H1 (cell line): ENCODE measurements around the gene SLC35B1. TPM values are rescaled to one million over a fixed set of nuclear protein-coding genes. Genes with fewer than 3 reads are reported as not detected.

ENCODE experiments used
- CTCF ChIA-PET: fragments of 300-600 bp; sonication (Branson Sonifier 250); formaldehyde crosslinking; loops from one replicate; lab custom pipeline; 2021; ENCODE audit not compliant: partially characterized antibody; lab: Charles Lee
- POLR2A ChIA-PET: fragments of 300-600 bp; sonication (Branson Sonifier 250); formaldehyde crosslinking; loops from one replicate; lab custom pipeline; 2021; ENCODE audit warnings: inconsistent platforms; ENCODE audit not compliant: partially characterized antibody; lab: Charles Lee
- DNase-seq, 2 experiments: peaks; one replicate each; pipeline versions ENCODE4 v3.0.0 to v3.0.0-alpha.2; 2010 to 2022; ENCODE audit warnings: low spot score in 2 of 2, low read depth in 1 of 2, mixed read lengths in 1 of 2
- FAIRE-seq: peaks from 2 replicates; lab custom pipeline; 2011; peaks lifted over from hg19 to GRCh38; lab: Jason Lieb, UNC
- H2AFZ ChIP-seq: 2 replicates; pipeline ENCODE4 v1.8.1; 2012; ENCODE audit warnings: low read length, inconsistent platforms
- H2AK5ac ChIP-seq: 2 replicates; pipeline ENCODE4 v1.6.1; 2013; ENCODE audit warnings: low read depth, low read length
- H2BK120ac ChIP-seq: replicated peaks from 2 replicates; pipeline ENCODE3; 2013; ENCODE audit warnings: low read depth, low read length, inconsistent platforms
- H2BK12ac ChIP-seq: 2 replicates; pipeline ENCODE4 v1.6.1; 2013; ENCODE audit warnings: low read depth, low read length
- H2BK15ac ChIP-seq: 2 replicates; pipeline ENCODE4 v1.6.1; 2013; ENCODE audit warnings: low read length
- H2BK20ac ChIP-seq: 2 replicates; pipeline ENCODE4 v1.6.1; 2013; ENCODE audit warnings: low read length
- H2BK5ac ChIP-seq: 2 replicates; pipeline ENCODE4 v1.6.1; 2013; ENCODE audit warnings: low read depth, low read length
- H3K14ac ChIP-seq: 2 replicates; pipeline ENCODE4 v1.6.1; 2013; ENCODE audit warnings: inconsistent platforms; ENCODE audit not compliant: insufficient read length
- H3K18ac ChIP-seq: 2 replicates; pipeline ENCODE4 v1.6.1; 2013; ENCODE audit warnings: low read length; ENCODE audit errors: extremely low read depth
- H3K23ac ChIP-seq: 2 replicates; pipeline ENCODE4 v1.6.1; 2013; ENCODE audit warnings: inconsistent platforms; ENCODE audit not compliant: insufficient read length
- H3K23me2 ChIP-seq: 2 replicates; pipeline ENCODE4 v1.6.1; 2013; ENCODE audit warnings: low read depth, low read length
- H3K27ac ChIP-seq: 2 replicates; pipeline ENCODE4 v1.6.1; 2011; ENCODE audit warnings: low read depth, low read length, inconsistent platforms
- H3K27me3 ChIP-seq, 4 experiments: replicated peaks in 1 of 4; 1 replicate in 1 of 4; 2 replicates in 3 of 4; pipeline versions ENCODE4 v1.6.1 to v1.8.1; 2011 to 2013; ENCODE audit warnings: low read length in 3 of 4, mild to moderate bottlenecking in 3 of 4, inconsistent platforms in 2 of 4, mixed read lengths in 2 of 4, moderate library complexity in 1 of 4; ENCODE audit not compliant: control insufficient read depth in 3 of 4, insufficient read depth in 3 of 4; ENCODE audit errors: extremely low read depth in 1 of 4
- H3K36me3 ChIP-seq, 4 experiments: 2 replicates each; pipeline versions ENCODE4 v1.6.1 to v1.8.1; 2011 to 2013; ENCODE audit warnings: mild to moderate bottlenecking in 4 of 4, low read length in 3 of 4, moderate library complexity in 2 of 4, control low read depth in 1 of 4, inconsistent platforms in 1 of 4; ENCODE audit not compliant: insufficient read depth in 4 of 4, control insufficient read depth in 2 of 4
- H3K4ac ChIP-seq: replicated peaks from 2 replicates; pipeline ENCODE3; 2013; ENCODE audit warnings: low read length, low read depth, mixed read lengths, inconsistent platforms; ENCODE audit not compliant: insufficient read length
- H3K4me1 ChIP-seq, 4 experiments: replicated peaks in 1 of 4; 1 replicate in 1 of 4; 2 replicates in 3 of 4; pipeline versions ENCODE4 v1.6.1 to v1.8.1; 2011 to 2013; ENCODE audit warnings: low read length in 3 of 4, inconsistent platforms in 2 of 4, mixed read lengths in 1 of 4; ENCODE audit not compliant: insufficient read depth in 4 of 4, control insufficient read depth in 3 of 4
- H3K4me2 ChIP-seq, 2 experiments: 2 replicates each; pipeline versions ENCODE4 v1.6.1 to v1.8.1; 2011 to 2013; ENCODE audit warnings: low read depth in 2 of 2, low read length in 2 of 2, control low read depth in 1 of 2, inconsistent platforms in 1 of 2, mild to moderate bottlenecking in 1 of 2; ENCODE audit not compliant: insufficient read depth in 1 of 2
- H3K4me3 ChIP-seq, 4 experiments: fragments of 200-600, 300-600 bp in 1 of 4; sonication (generic), shearing (Covaris generic), sonication (Bioruptor Twin) in 1 of 4; 2 replicates each; pipeline versions ENCODE4 v1.5.1 to v1.8.1; 2011 to 2016; ENCODE audit warnings: low read length in 4 of 4, low read depth in 3 of 4, control low read depth in 2 of 4, inconsistent platforms in 2 of 4, mild to moderate bottlenecking in 2 of 4, mixed read lengths in 1 of 4, moderate library complexity in 1 of 4; ENCODE audit not compliant: insufficient read depth in 2 of 4; ENCODE audit errors: extremely low read depth in 1 of 4
- H3K56ac ChIP-seq: replicated peaks from 2 replicates; pipeline ENCODE3; 2013; ENCODE audit warnings: low read depth, mild to moderate bottlenecking, mixed read lengths, low read length, inconsistent platforms; ENCODE audit not compliant: insufficient read length
- H3K79me1 ChIP-seq: 2 replicates; pipeline ENCODE4 v1.6.1; 2013; ENCODE audit warnings: low read depth, low read length, control low read depth
- H3K79me2 ChIP-seq, 2 experiments: 2 replicates each; pipeline versions ENCODE4 v1.6.1 to v1.8.1; 2012 to 2013; ENCODE audit warnings: low read length in 2 of 2, mild to moderate bottlenecking in 2 of 2, inconsistent platforms in 1 of 2; ENCODE audit not compliant: insufficient read depth in 2 of 2, control insufficient read depth in 1 of 2
- H3K9ac ChIP-seq, 4 experiments: replicated peaks in 1 of 4; 1 replicate in 1 of 4; 2 replicates in 3 of 4; pipeline versions ENCODE4 v1.6.1 to v1.8.1; 2011 to 2013; ENCODE audit warnings: low read depth in 3 of 4, low read length in 3 of 4, control low read depth in 2 of 4, mild to moderate bottlenecking in 2 of 4, moderate library complexity in 2 of 4, inconsistent platforms in 1 of 4; ENCODE audit errors: extremely low read depth in 1 of 4
- H3K9me3 ChIP-seq, 2 experiments: 2 replicates each; pipeline versions ENCODE4 v1.6.1 to v1.8.1; 2012 to 2013; ENCODE audit warnings: mild to moderate bottlenecking in 2 of 2, moderate library complexity in 2 of 2, control low read depth in 1 of 2, inconsistent platforms in 1 of 2, low read depth in 1 of 2, low read length in 1 of 2, mixed read lengths in 1 of 2; ENCODE audit not compliant: insufficient read depth in 2 of 2
- H4K20me1 ChIP-seq, 2 experiments: replicated peaks in 1 of 2; 2 replicates each; pipeline versions ENCODE3 to v1.8.1; 2011 to 2013; ENCODE audit warnings: inconsistent platforms in 2 of 2, low read length in 2 of 2, mild to moderate bottlenecking in 1 of 2; ENCODE audit not compliant: insufficient read depth in 2 of 2, control insufficient read depth in 1 of 2
- H4K5ac ChIP-seq: 2 replicates; pipeline ENCODE4 v1.6.1; 2013; ENCODE audit warnings: low read length, low read depth, mixed read lengths, inconsistent platforms; ENCODE audit not compliant: insufficient read length
- H4K8ac ChIP-seq: 2 replicates; pipeline ENCODE4 v1.8.0; 2013; ENCODE audit warnings: mild to moderate bottlenecking, moderate library complexity, low read length, inconsistent platforms; ENCODE audit not compliant: insufficient read depth; ENCODE audit errors: extremely low read depth
- H4K91ac ChIP-seq: replicated peaks from 2 replicates; pipeline ENCODE3; 2013; ENCODE audit warnings: low read length, mixed read lengths, inconsistent platforms; ENCODE audit not compliant: insufficient read length
- RAD21 ChIP-seq, 2 experiments: IDR thresholded peaks in 1 of 2; conservative IDR thresholded peaks in 1 of 2; 2 replicates each; pipeline ENCODE4 v1.6.1; 2011; ENCODE audit warnings: low read depth in 2 of 2, low read length in 2 of 2, improper control_type of control experiment in 1 of 2, inconsistent platforms in 1 of 2, mild to moderate bottlenecking in 1 of 2, moderate library complexity in 1 of 2
- ZNF274 ChIP-seq: IDR thresholded peaks from 2 replicates; pipeline ENCODE4 v1.7.0; 2012; ENCODE audit warnings: low read length, borderline replicate concordance; ENCODE audit errors: extremely low read depth
- WGBS, 2 experiments: shearing (Covaris generic) in 1 of 2; methylation state at CpG; one replicate each; pipeline versions ENCODE4 v1.1.6 to v1.1.7; 2013 to 2015; ENCODE audit warnings: low lambda C conversion rate in 2 of 2, mixed read lengths in 2 of 2, inconsistent platforms in 1 of 2, low coverage in 1 of 2, missing lambda C conversion rate in 1 of 2; ENCODE audit not compliant: insufficient replicate concordance in 2 of 2, insufficient coverage in 1 of 2, insufficient read length in 1 of 2; ENCODE audit errors: extremely low coverage in 1 of 2, missing lambda C conversion rate in 1 of 2; 5-methylcytosine and 5-hydroxymethylcytosine counted together
- polyA plus RNA-seq, 7 experiments: library from polyadenylated mRNA; depleted of rRNA in 3 of 7; stranded (reverse) in 5 of 7; unstranded in 2 of 7; fragments of >200 nt in 5 of 7; fragments of 200-250 nt in 2 of 7; gene quantifications; 1 replicate in 5 of 7; 2 replicates in 1 of 7; 4 replicates in 1 of 7; pipeline versions ENCODE4 v1.2.1 to v1.2.3, GENCODE V29; 2011 to 2013; ENCODE audit warnings: missing spikeins in 2 of 7, mixed read lengths in 2 of 7
- total RNA-seq: library from RNA; stranded (reverse); fragmentation: NEBNext Ultra II Directional; extraction: Animal tissue kit (Norgen Biotek cat#: 25700); gene quantifications from 2 replicates; pipeline ENCODE4 v1.2.1, GENCODE V29; 2021
- TF ChIP-seq, protein P1 (sequence below), 3 experiments: IDR thresholded peaks; 1 replicate in 2 of 3; 2 replicates in 1 of 3; pipeline versions ENCODE4 v1.5.1 to v1.6.1; 2011; ENCODE audit warnings: low read length in 3 of 3, mild to moderate bottlenecking in 3 of 3, inconsistent platforms in 2 of 3, low read depth in 1 of 3, moderate library complexity in 1 of 3; ENCODE audit not compliant: insufficient read depth in 1 of 3; ENCODE audit errors: control extremely low read depth in 1 of 3

SLC35B1 gene
- total and polyA plus RNA-seq, 2 of the 8 experiments (the other 6 are each of a cell fraction or from before 2014, with no cell fraction given) = 56.5 to 87.7 TPM

DNA sequence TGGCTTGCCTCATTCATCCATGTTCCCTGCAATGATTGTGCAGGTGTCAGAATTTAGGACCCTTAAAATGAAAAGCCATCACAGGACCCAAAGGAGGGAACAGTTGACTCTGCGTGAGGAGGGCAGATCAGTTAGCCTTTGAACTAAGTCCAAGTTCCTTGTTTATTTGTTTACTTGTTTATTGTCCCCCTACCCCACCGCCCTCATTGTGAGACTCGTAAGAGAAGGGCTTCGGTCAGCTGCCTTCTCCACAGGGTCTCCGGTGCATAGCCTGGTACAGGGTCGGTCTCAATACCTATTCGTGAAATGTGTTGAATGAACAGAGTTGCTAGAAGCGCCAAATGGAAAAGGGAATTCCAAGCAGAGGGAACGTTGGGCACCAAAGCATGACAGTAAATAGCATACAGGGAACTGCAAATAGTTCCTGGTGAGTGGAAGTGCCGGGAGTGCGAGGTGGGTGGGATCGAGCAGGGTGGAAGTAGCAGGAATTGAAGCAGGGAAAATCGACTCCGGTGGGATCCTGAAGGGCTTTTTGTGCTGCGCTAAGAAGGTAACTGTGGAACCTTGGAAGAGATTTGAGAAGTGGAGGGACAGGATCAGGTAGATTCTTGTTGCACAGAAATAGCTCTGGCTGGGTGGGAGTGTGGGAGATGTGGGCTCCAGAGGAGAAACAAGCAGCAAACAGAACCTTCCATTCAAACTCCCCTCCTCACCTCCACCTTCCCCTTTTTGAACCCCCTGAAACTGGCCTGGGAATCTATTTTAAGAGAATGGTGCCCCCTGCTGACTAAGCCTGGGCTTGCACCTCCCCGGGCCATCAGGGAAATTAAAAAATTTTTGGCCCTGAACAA is 12.7 kb downstream of the SLC35B1 start:
- 74% methylated on average over 16 of the region's 16 CpGs; no CpG with 5 or more reads in 1 of the 2 experiments for WGBS, 2 experiments
- H3K9ac ChIP-seq = no peak overlapping the region
- H3K27me3 ChIP-seq = no peaks in the 10 kb centered on the region; a peak in 1 of 7 replicates
- FAIRE-seq (peak; percentile 66), DNase-seq (peak in 1 of 2 experiments; percentile 90)
- no peak overlapping the region for H3K18ac ChIP-seq
- H3K4me3 ChIP-seq = peak overlapping the region in 1 of 4 experiments; percentile 2; a peak in 1 of 8 replicates
- CTCF ChIA-PET = interaction anchor here (0.6 to 19.2 kb wide), 29 partner anchors 8 to 302 kb away, joined by 3 to 310 read pairs (median 5); partner anchors contain the start of genes NXPH3 and SLC35B1
- H2BK20ac ChIP-seq = no peak overlapping the region
- H4K5ac ChIP-seq = no peak overlapping the region
- H3K79me1 ChIP-seq = no peaks in the 10 kb centered on the region
- no peaks in the 10 kb centered on the region for H3K23me2 ChIP-seq
- H3K27ac ChIP-seq = no peak overlapping the region
- no peak overlapping the region for H3K4ac ChIP-seq
- no peaks in the 10 kb centered on the region for H4K20me1 ChIP-seq
- no peak overlapping the region for H2BK12ac ChIP-seq
- H3K14ac ChIP-seq = no peak overlapping the region
- no peak overlapping the region for H4K8ac ChIP-seq
- H2BK120ac ChIP-seq = no peak overlapping the region
- peaks cover 0 to 2% (median under 1%) of the 10 kb centered on the region in 4 experiments; a peak in 4 of 7 replicates for H3K4me1 ChIP-seq
- H3K23ac ChIP-seq = no peak overlapping the region
- no peak overlapping the region for H2BK5ac ChIP-seq
- H3K56ac ChIP-seq = no peak overlapping the region
- H2BK15ac ChIP-seq = no peak overlapping the region
- TF ChIP-seq RAD21 (IDR thresholded peaks at IDR 0.05 in 1 of 2, conservative IDR thresholded peaks at IDR 0.05 in 1 of 2; ENCODE audit: low read depth in 2 of 2, low read length in 2 of 2) (peak; percentile 91 to 97), ZNF274 (no peak)
- TF ChIP-seq, protein P1, sequence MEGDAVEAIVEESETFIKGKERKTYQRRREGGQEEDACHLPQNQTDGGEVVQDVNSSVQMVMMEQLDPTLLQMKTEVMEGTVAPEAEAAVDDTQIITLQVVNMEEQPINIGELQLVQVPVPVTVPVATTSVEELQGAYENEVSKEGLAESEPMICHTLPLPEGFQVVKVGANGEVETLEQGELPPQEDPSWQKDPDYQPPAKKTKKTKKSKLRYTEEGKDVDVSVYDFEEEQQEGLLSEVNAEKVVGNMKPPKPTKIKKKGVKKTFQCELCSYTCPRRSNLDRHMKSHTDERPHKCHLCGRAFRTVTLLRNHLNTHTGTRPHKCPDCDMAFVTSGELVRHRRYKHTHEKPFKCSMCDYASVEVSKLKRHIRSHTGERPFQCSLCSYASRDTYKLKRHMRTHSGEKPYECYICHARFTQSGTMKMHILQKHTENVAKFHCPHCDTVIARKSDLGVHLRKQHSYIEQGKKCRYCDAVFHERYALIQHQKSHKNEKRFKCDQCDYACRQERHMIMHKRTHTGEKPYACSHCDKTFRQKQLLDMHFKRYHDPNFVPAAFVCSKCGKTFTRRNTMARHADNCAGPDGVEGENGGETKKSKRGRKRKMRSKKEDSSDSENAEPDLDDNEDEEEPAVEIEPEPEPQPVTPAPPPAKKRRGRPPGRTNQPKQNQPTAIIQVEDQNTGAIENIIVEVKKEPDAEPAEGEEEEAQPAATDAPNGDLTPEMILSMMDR (IDR thresholded peaks at IDR 0.05; ENCODE audit: control extremely low read depth in 1 of 3, insufficient read depth in 1 of 3, low read depth in 1 of 3, low read length in 3 of 3) = peak; percentile 60 to 90 (median 79)
- H3K79me2 ChIP-seq = no peaks in the 10 kb centered on the region
- no peaks in the 10 kb centered on the region for H3K9me3 ChIP-seq
- peak overlapping the region; percentile 15; the same call in 1 of the 2 replicates for H2AFZ ChIP-seq
- H3K36me3 ChIP-seq = peaks cover 0 to under 1% (median under 1%) of the 10 kb centered on the region in 4 experiments; a peak in 1 of 8 replicates
- H3K4me2 ChIP-seq = peak overlapping the region in 1 of 2 experiments; percentile 41; a peak in 2 of 4 replicates
- POLR2A ChIA-PET = interaction anchor here (0.6 to 4.9 kb wide), 5 partner anchors 7 to 124 kb away, joined by 3 to 29 read pairs (median 3); partner anchors contain the start of genes SLC35B1 and SPOP
- no peak overlapping the region for H4K91ac ChIP-seq
- H2AK5ac ChIP-seq = 0 out of 2 replicates have a peak overlapping the region, but pooled peaks have one; percentile 66
